GM18498 (cell line): ENCODE results near the gene MUC21.
A peak's percentile ranks its signal among the peaks of the same experiment; 100 is the strongest.

Experiments used
- ATAC-seq: cut with Tn5 transposase; IDR thresholded peaks from one replicate; pipeline ENCODE4 v1.9.1; 2021; ENCODE audit warnings: mild to moderate bottlenecking, moderate library complexity; ENCODE audit not compliant: unreplicated experiment

MUC21 gene

GRCh38 chr6:30983439-30983838, at the start of gene MUC21:
Gene MUC21 (plus strand): TSS chr6:30983718. CDS start chr6:30983959, 241 bp downstream.
- ATAC-seq: no peak

GRCh38 chr6:30935018-30935417, 48.5 kb upstream of the MUC21 start:
- no peak for ATAC-seq

- no peak for ATAC-seq
Observed at GRCh38 chr6:30937265-30937664, 46.3 kb upstream of the MUC21 start.

- ATAC-seq: no peak
Observed at GRCh38 chr6:30938730-30939129, 44.8 kb upstream of the MUC21 start.

GRCh38 chr6:30939473-30939872, 44.0 kb upstream of the MUC21 start:
- no peak for ATAC-seq

GRCh38 chr6:30940361-30940986, 43.0 kb upstream of the MUC21 start, which contains the start of gene MUCL3:
Gene MUCL3 (plus strand): TSS chr6:30940973. CDS start chr6:30941000, 27 bp downstream.
- no peak for ATAC-seq

GRCh38 chr6:30942338-30943060, 41.0 kb upstream of the MUC21 start:
- ATAC-seq: no peak

GRCh38 chr6:30944051-30944450, 39.5 kb upstream of the MUC21 start:
- no peak for ATAC-seq

- no peak for ATAC-seq
Observed at GRCh38 chr6:30945281-30945680, 38.2 kb upstream of the MUC21 start.

GRCh38 chr6:30947231-30947630, 36.3 kb upstream of the MUC21 start:
- no peak for ATAC-seq

- no peak for ATAC-seq
Observed at GRCh38 chr6:30948811-30949210, 34.7 kb upstream of the MUC21 start.

GRCh38 chr6:30951907-30952469, 31.5 kb upstream of the MUC21 start:
- no peak for ATAC-seq

- no peak for ATAC-seq
Observed at GRCh38 chr6:30954631-30955366, 28.7 kb upstream of the MUC21 start.

GRCh38 chr6:30955367-30956042, 28.0 kb upstream of the MUC21 start:
- peak; percentile 72 for ATAC-seq

GRCh38 chr6:30957716-30958115, 25.8 kb upstream of the MUC21 start:
- no peak for ATAC-seq

GRCh38 chr6:30960907-30961673, 22.4 kb upstream of the MUC21 start:
- no peak for ATAC-seq

- no peak for ATAC-seq
Observed at GRCh38 chr6:30962716-30963115, 20.8 kb upstream of the MUC21 start.

GRCh38 chr6:30963641-30964040, 19.9 kb upstream of the MUC21 start:
- no peak for ATAC-seq

GRCh38 chr6:30964075-30964474, 19.4 kb upstream of the MUC21 start:
- no peak for ATAC-seq

GRCh38 chr6:30965140-30965601, 18.3 kb upstream of the MUC21 start:
- no peak for ATAC-seq
